Measurements from ENCODE around the gene PLCB4. TPM values are rescaled to one million over a fixed set of nuclear protein-coding genes. Genes with fewer than 3 reads are reported as not detected.
"Not testable (repeated sequence)": the region's sequence is repeated elsewhere in the genome, so short reads cannot be mapped to it uniquely, and the experiment has no call there.

The PLCB4 gene
- total RNA-seq = 2.1 and 4.0 TPM in 2 replicates

GRCh38 chr20:9068841-9069663, at the start of gene PLCB4:
Gene PLCB4 (plus strand): TSS chr20:9069087. CDS start chr20:9307815, 238,728 bp downstream.
- peak; percentile 7 to 23 for DNase-seq (ENCODE audit: low read depth in 2 of 2)

GRCh38 chr20:9019833-9020232, 49.1 kb upstream of the PLCB4 start:
- no peak for DNase-seq (ENCODE audit: low read depth in 2 of 2)

GRCh38 chr20:9021216-9021615, 47.7 kb upstream of the PLCB4 start:
- no peak for DNase-seq (ENCODE audit: low read depth in 2 of 2)

- no peak for DNase-seq (ENCODE audit: low read depth in 2 of 2)
Measured at GRCh38 chr20:9021699-9022098, 47.2 kb upstream of the PLCB4 start.

- no peak for DNase-seq (ENCODE audit: low read depth in 2 of 2)
Measured at GRCh38 chr20:9022376-9022775, 46.5 kb upstream of the PLCB4 start.

- no peak for DNase-seq (ENCODE audit: low read depth in 2 of 2)
Measured at GRCh38 chr20:9024606-9025005, 44.3 kb upstream of the PLCB4 start.

GRCh38 chr20:9025011-9025410, 43.9 kb upstream of the PLCB4 start:
- DNase-seq (ENCODE audit: low read depth in 2 of 2) = no peak

GRCh38 chr20:9025643-9026042, 43.2 kb upstream of the PLCB4 start:
- no peak for DNase-seq (ENCODE audit: low read depth in 2 of 2)

- DNase-seq (ENCODE audit: low read depth in 2 of 2) = no peak
Measured at GRCh38 chr20:9027626-9028025, 41.3 kb upstream of the PLCB4 start.

- DNase-seq (ENCODE audit: low read depth in 2 of 2) = no peak
Measured at GRCh38 chr20:9028419-9028818, 40.5 kb upstream of the PLCB4 start.

GRCh38 chr20:9031991-9032390, 36.9 kb upstream of the PLCB4 start:
- DNase-seq (ENCODE audit: low read depth in 2 of 2) = no peak

- no peak for DNase-seq (ENCODE audit: low read depth in 2 of 2)
Measured at GRCh38 chr20:9032758-9033157, 36.1 kb upstream of the PLCB4 start.

GRCh38 chr20:9035126-9035525, 33.8 kb upstream of the PLCB4 start:
- DNase-seq (ENCODE audit: low read depth in 2 of 2) = no peak

GRCh38 chr20:9036593-9036992, 32.3 kb upstream of the PLCB4 start:
- DNase-seq (ENCODE audit: low read depth in 2 of 2) = no peak

- DNase-seq (ENCODE audit: low read depth in 2 of 2) = no peak
Measured at GRCh38 chr20:9038791-9039535, 29.9 kb upstream of the PLCB4 start.

GRCh38 chr20:9040863-9041524, 27.9 kb upstream of the PLCB4 start:
- DNase-seq (ENCODE audit: low read depth in 2 of 2) = no peak

- DNase-seq (ENCODE audit: low read depth in 2 of 2) = no peak
Measured at GRCh38 chr20:9043364-9043763, 25.5 kb upstream of the PLCB4 start.

- not testable (repeated sequence) for DNase-seq (ENCODE audit: low read depth in 2 of 2)
Measured at GRCh38 chr20:9047928-9048327, 21.0 kb upstream of the PLCB4 start.

GRCh38 chr20:9051508-9051907, 17.4 kb upstream of the PLCB4 start:
- DNase-seq (ENCODE audit: low read depth in 2 of 2) = peak; percentile 7 to 87

GRCh38 chr20:9052136-9052535, 16.8 kb upstream of the PLCB4 start:
- no peak for DNase-seq (ENCODE audit: low read depth in 2 of 2)

GRCh38 chr20:9053108-9053507, 15.8 kb upstream of the PLCB4 start:
- no peak for DNase-seq (ENCODE audit: low read depth in 2 of 2)

GRCh38 chr20:9054176-9054575, 14.7 kb upstream of the PLCB4 start:
- no peak for DNase-seq (ENCODE audit: low read depth in 2 of 2)

Data from dermis microvascular lymphatic vessel endothelial cell (primary cell).